HepG2 (cell line): Measurements from ENCODE around the gene BABAM2. TPM values are rescaled to one million over a fixed set of nuclear protein-coding genes. Genes with fewer than 3 reads are reported as not detected.

ENCODE experiments used
- ATAC-seq: fragments of 200-7000 bp; cut with Tn5 transposase; 3 replicates; pipeline ENCODE4 v1.9.1; 2020; ENCODE audit warnings: mild to moderate bottlenecking, moderate library complexity
- BruUV-seq: library from RNA; stranded (reverse); fragments of 400-500 nt; replicated peaks from 2 replicates; lab custom pipeline; 2021; lab: Mats Ljungman, UMichigan
- CTCF ChIA-PET: fragments of 300-600 bp; formaldehyde crosslinking; extraction: SDS; loops from one replicate; lab custom pipeline; 2021; ENCODE audit warnings: low total read pairs, inconsistent platforms, low intra/inter-chr PET ratio; lab: Yijun Ruan, JAX
- POLR2A ChIA-PET: fragments of 350-600 bp; sonication (Branson Sonifier 250); formaldehyde crosslinking; loops from one replicate; lab custom pipeline; 2020; ENCODE audit warnings: antibody characterized with exemption, inconsistent platforms; lab: Yijun Ruan, JAX
- DNase-seq: peaks from one replicate; pipeline ENCODE4 v3.0.0-alpha.2; 2015; ENCODE audit warnings: low spot score
- FAIRE-seq: peaks from 3 replicates; lab custom pipeline; 2011; peaks lifted over from hg19 to GRCh38; lab: Jason Lieb, UNC
- H2AFZ ChIP-seq: one replicate; pipeline ENCODE4 v1.6.1; 2011; ENCODE audit warnings: low read length, inconsistent platforms
- H3K27ac ChIP-seq: fragments of 300-600 bp; 3 replicates; pipeline ENCODE4 v1.8.0; 2011; ENCODE audit warnings: mixed run types, mild to moderate bottlenecking, mixed read lengths, low read length, inconsistent platforms; ENCODE audit not compliant: insufficient read depth; ENCODE audit errors: extremely low read length
- H3K27me3 ChIP-seq, 2 experiments: fragments of 200-600 bp in 1 of 2; 2 replicates in 1 of 2; 3 replicates in 1 of 2; pipeline versions ENCODE4 v1.6.0 to v1.8.0; 2011; ENCODE audit warnings: low read length in 2 of 2, mild to moderate bottlenecking in 2 of 2, moderate library complexity in 2 of 2, inconsistent platforms in 1 of 2; ENCODE audit not compliant: insufficient read depth in 2 of 2, control insufficient read depth in 1 of 2
- H3K36me3 ChIP-seq, 2 experiments: fragments of 200-600 bp in 1 of 2; replicated peaks in 1 of 2; 2 replicates in 1 of 2; 3 replicates in 1 of 2; pipeline versions ENCODE4 v1.5.1 to v1.8.0; 2011; ENCODE audit warnings: low read length in 2 of 2, inconsistent platforms in 1 of 2; ENCODE audit not compliant: insufficient read depth in 2 of 2, control insufficient read depth in 1 of 2
- H3K4me1 ChIP-seq: 2 replicates; pipeline ENCODE4 v1.5.1; 2012; ENCODE audit warnings: low read length, inconsistent platforms; ENCODE audit not compliant: insufficient read depth
- H3K4me2 ChIP-seq: 2 replicates; pipeline ENCODE4 v1.6.0; 2011; ENCODE audit warnings: low read depth, low read length, inconsistent platforms
- H3K4me3 ChIP-seq, 3 experiments: fragments of 200-600 bp in 1 of 3; sonication (generic), shearing (Covaris generic) in 1 of 3; replicated peaks in 1 of 3; 2 replicates each; pipeline ENCODE4 v1.5.1; 2011 to 2016; ENCODE audit warnings: low read length in 3 of 3, inconsistent platforms in 2 of 3, low read depth in 2 of 3, mild to moderate bottlenecking in 2 of 3, control low read depth in 1 of 3, mixed read lengths in 1 of 3; ENCODE audit not compliant: insufficient read depth in 1 of 3
- H3K79me2 ChIP-seq: one replicate; pipeline ENCODE4 v1.6.1; 2011; ENCODE audit warnings: low read length, inconsistent platforms; ENCODE audit not compliant: insufficient read depth
- H3K9ac ChIP-seq: 2 replicates; pipeline ENCODE4 v1.6.0; 2011; ENCODE audit warnings: mild to moderate bottlenecking, low read depth, low read length, inconsistent platforms; ENCODE audit not compliant: insufficient read depth
- H3K9me3 ChIP-seq: 2 replicates; pipeline ENCODE4 v1.5.1; 2012; ENCODE audit warnings: mild to moderate bottlenecking, low read length
- H4K20me1 ChIP-seq: 2 replicates; pipeline ENCODE4 v1.6.0; 2011; ENCODE audit warnings: inconsistent platforms, mild to moderate bottlenecking, low read length, moderate library complexity; ENCODE audit not compliant: insufficient read depth
- MED8 ChIP-seq: sonication (generic); formaldehyde crosslinking; IDR thresholded peaks from 2 replicates; pipeline ENCODE4 v1.8.1; 2023; ENCODE audit warnings: mild to moderate bottlenecking, missing genetic modification reagents; ENCODE audit not compliant: insufficient replicate concordance
- MTF2 ChIP-seq: sonication (generic); formaldehyde crosslinking; IDR thresholded peaks from 2 replicates; pipeline ENCODE4 v1.5.0; 2020; ENCODE audit warnings: missing genetic modification reagents, borderline replicate concordance
- RFXANK ChIP-seq: IDR thresholded peaks from 2 replicates; pipeline ENCODE4 v1.6.1; 2016
- ZNF160 ChIP-seq: sonication (generic); formaldehyde crosslinking; IDR thresholded peaks from 2 replicates; pipeline ENCODE4 v1.8.0; 2022; ENCODE audit warnings: mild to moderate bottlenecking, inconsistent platforms, missing genetic modification reagents
- ZNF317 ChIP-seq: sonication (generic); formaldehyde crosslinking; IDR thresholded peaks from 2 replicates; pipeline ENCODE4 v1.5.0; 2020; ENCODE audit warnings: mild to moderate bottlenecking, missing genetic modification reagents
- ZNF432 ChIP-seq: sonication (generic); formaldehyde crosslinking; IDR thresholded peaks from 2 replicates; pipeline ENCODE4 v1.5.0; 2020; ENCODE audit warnings: missing genetic modification reagents, mild to moderate bottlenecking, borderline replicate concordance
- ZNF564 ChIP-seq: sonication (generic); formaldehyde crosslinking; IDR thresholded peaks from 2 replicates; pipeline ENCODE4 v1.8.1; 2023; ENCODE audit warnings: mild to moderate bottlenecking, missing genetic modification reagents
- ZSCAN22 ChIP-seq: sonication (generic); formaldehyde crosslinking; IDR thresholded peaks from 2 replicates; pipeline ENCODE4 v1.4.0; 2020; ENCODE audit warnings: mild to moderate bottlenecking, missing genetic modification reagents
- WGBS: methylation state at CpG from one replicate; pipeline ENCODE4 v1.1.6; 2017; ENCODE audit warnings: low lambda C conversion rate; 5-methylcytosine and 5-hydroxymethylcytosine counted together
- in situ Hi-C: cut with HindIII; loops from 2 replicates; pipeline ENCODE4 v1.10.0; 2017; ENCODE audit warnings: low pct_unique_long_range_greater_than_20kb; ENCODE audit not compliant: extremely low pct_ligation_motif_present
- intact Hi-C: fragments of 100-400 bp; cut with micrococcal nuclease; formaldehyde crosslinking; loops from one replicate; pipeline ENCODE4 v1.10.0; 2022; ENCODE audit not compliant: unreplicated experiment
- polyA plus RNA-seq, 8 experiments: library from polyadenylated mRNA; depleted of rRNA in 3 of 8; stranded (reverse) in 7 of 8; unstranded in 1 of 8; fragments of >200 nt; fragmentation: Illumina TruSeq in 4 of 8; extraction: Trizol in 4 of 8; gene quantifications; 2 replicates each; pipeline versions ENCODE4 v1.2.1 to v1.2.3, GENCODE V29; 2011 to 2016; ENCODE audit warnings: low read depth in 4 of 8, missing spikeins in 1 of 8, mixed read lengths in 1 of 8; ENCODE audit not compliant: insufficient read depth in 1 of 8
- total RNA-seq, 5 experiments: library from RNA; depleted of rRNA; stranded (reverse); fragments of >200 nt; fragmentation: Illumina TruSeq; extraction: Trizol; gene quantifications; 2 replicates each; pipeline ENCODE4 v1.2.3, GENCODE V29; 2016; ENCODE audit warnings: low read depth in 1 of 5
- TF ChIP-seq, protein P1 (sequence below): sonication (generic); formaldehyde crosslinking; IDR thresholded peaks from 2 replicates; pipeline ENCODE4 v1.4.0; 2020; ENCODE audit warnings: mild to moderate bottlenecking, missing genetic modification reagents
- TF ChIP-seq, protein P2 (sequence below): IDR thresholded peaks from 2 replicates; pipeline ENCODE4 v1.6.1; 2012; ENCODE audit warnings: low read depth, low read length, improper control_type of control experiment
- TF ChIP-seq, protein P3 (sequence below): sonication (generic); formaldehyde crosslinking; IDR thresholded peaks from 2 replicates; pipeline ENCODE4 v1.4.0; 2020; ENCODE audit warnings: missing genetic modification reagents, mild to moderate bottlenecking, borderline replicate concordance

Gene BABAM2
- total and polyA plus RNA-seq, 2 of the 13 experiments (the other 11 are each of a cell fraction or from before 2014, with no cell fraction given), result 24.9 to 28.0 TPM

DNA sequence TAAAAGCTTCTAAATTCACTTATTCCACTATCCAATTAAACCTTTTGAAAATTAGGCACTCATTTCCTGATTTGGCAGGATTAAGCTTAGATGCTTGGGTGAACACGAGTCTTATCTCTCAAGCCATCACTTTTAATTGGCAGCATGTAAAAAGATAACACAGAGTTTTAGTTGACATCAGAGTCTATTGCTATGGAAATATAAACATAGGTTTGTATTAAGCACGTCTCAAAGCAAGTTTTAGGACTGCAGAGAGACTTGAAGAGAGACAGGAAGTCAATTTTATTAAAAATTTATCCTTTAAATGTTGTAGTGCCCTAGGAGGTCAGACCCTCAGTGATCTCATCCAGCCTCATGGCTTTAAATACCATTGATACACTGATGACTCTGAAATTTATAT is 5.9 kb upstream of the BABAM2 start:
- ChIA-PET CTCF (no interaction called here), POLR2A (interaction anchor here (1.3 kb wide), 1 partner anchor 9 kb away, joined by 3 read pairs; no protein-coding TSS in a partner anchor)
- intact Hi-C loops (no loop called here), in situ Hi-C loops (loop anchor here (10.0 kb wide), 1 partner anchor 520 kb away; no protein-coding TSS in a partner anchor)
- no peak overlapping the region for H3K9ac ChIP-seq
- H4K20me1 ChIP-seq, result no peaks in the 10 kb centered on the region
- no peaks in the 10 kb centered on the region; a peak in 1 of 5 replicates for H3K27me3 ChIP-seq
- H3K9me3 ChIP-seq, result no peaks in the 10 kb centered on the region
- H3K4me1 ChIP-seq, result peaks cover 18% of the 10 kb centered on the region
- no TSS peak for BruUV-seq
- TF ChIP-seq MED8 (CRISPR knock-in tag) (no peak), RFXANK (CRISPR knock-in tag) (no peak), ZNF317 (CRISPR knock-in tag) (no peak), MTF2 (CRISPR knock-in tag) (no peak), ZNF564 (CRISPR knock-in tag) (no peak), ZNF432 (CRISPR knock-in tag) (no peak), ZNF160 (CRISPR knock-in tag) (no peak), ZSCAN22 (no peak)
- TF ChIP-seq, protein P1, sequence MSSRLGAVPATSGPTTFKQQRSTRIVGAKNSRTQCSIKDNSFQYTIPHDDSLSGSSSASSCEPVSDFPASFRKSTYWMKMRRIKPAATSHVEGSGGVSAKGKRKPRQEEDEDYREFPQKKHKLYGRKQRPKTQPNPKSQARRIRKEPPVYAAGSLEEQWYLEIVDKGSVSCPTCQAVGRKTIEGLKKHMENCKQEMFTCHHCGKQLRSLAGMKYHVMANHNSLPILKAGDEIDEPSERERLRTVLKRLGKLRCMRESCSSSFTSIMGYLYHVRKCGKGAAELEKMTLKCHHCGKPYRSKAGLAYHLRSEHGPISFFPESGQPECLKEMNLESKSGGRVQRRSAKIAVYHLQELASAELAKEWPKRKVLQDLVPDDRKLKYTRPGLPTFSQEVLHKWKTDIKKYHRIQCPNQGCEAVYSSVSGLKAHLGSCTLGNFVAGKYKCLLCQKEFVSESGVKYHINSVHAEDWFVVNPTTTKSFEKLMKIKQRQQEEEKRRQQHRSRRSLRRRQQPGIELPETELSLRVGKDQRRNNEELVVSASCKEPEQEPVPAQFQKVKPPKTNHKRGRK (CRISPR knock-in tag), result no peak
- TF ChIP-seq, protein P2, sequence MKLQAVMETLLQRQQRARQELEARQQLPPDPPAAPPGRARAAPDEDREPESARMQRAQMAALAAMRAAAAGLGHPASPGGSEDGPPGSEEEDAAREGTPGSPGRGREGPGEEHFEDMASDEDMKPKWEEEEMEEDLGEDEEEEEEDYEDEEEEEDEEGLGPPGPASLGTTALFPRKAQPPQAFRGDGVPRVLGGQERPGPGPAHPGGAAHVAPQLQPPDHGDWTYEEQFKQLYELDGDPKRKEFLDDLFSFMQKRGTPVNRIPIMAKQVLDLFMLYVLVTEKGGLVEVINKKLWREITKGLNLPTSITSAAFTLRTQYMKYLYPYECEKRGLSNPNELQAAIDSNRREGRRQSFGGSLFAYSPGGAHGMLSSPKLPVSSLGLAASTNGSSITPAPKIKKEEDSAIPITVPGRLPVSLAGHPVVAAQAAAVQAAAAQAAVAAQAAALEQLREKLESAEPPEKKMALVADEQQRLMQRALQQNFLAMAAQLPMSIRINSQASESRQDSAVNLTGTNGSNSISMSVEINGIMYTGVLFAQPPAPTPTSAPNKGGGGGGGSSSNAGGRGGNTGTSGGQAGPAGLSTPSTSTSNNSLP, result no peak
- TF ChIP-seq, protein P3, sequence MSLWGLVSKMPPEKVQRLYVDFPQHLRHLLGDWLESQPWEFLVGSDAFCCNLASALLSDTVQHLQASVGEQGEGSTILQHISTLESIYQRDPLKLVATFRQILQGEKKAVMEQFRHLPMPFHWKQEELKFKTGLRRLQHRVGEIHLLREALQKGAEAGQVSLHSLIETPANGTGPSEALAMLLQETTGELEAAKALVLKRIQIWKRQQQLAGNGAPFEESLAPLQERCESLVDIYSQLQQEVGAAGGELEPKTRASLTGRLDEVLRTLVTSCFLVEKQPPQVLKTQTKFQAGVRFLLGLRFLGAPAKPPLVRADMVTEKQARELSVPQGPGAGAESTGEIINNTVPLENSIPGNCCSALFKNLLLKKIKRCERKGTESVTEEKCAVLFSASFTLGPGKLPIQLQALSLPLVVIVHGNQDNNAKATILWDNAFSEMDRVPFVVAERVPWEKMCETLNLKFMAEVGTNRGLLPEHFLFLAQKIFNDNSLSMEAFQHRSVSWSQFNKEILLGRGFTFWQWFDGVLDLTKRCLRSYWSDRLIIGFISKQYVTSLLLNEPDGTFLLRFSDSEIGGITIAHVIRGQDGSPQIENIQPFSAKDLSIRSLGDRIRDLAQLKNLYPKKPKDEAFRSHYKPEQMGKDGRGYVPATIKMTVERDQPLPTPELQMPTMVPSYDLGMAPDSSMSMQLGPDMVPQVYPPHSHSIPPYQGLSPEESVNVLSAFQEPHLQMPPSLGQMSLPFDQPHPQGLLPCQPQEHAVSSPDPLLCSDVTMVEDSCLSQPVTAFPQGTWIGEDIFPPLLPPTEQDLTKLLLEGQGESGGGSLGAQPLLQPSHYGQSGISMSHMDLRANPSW (CRISPR knock-in tag), result no peak
- H3K27ac ChIP-seq, result no peak overlapping the region
- DNase-seq, result no peak
- FAIRE-seq, result no peak
- no peak overlapping the region for H3K4me2 ChIP-seq
- no peak for ATAC-seq
- WGBS, result 43% methylated on average over 2 of the region's 2 CpGs
- H3K79me2 ChIP-seq, result peaks cover 6% of the 10 kb centered on the region
- H3K36me3 ChIP-seq, result no peaks in the 10 kb centered on the region
- no peak overlapping the region for H3K4me3 ChIP-seq
- no peak overlapping the region for H2AFZ ChIP-seq
